ENCODE measurements around the gene NT5C2. TPM values are rescaled to one million over a fixed set of nuclear protein-coding genes. Genes with fewer than 3 reads are reported as not detected.

Gene NT5C2
- polyA plus RNA-seq, 1 of the 3 experiments (the other 2 are of a cell fraction) = 29.6 TPM

DNA sequence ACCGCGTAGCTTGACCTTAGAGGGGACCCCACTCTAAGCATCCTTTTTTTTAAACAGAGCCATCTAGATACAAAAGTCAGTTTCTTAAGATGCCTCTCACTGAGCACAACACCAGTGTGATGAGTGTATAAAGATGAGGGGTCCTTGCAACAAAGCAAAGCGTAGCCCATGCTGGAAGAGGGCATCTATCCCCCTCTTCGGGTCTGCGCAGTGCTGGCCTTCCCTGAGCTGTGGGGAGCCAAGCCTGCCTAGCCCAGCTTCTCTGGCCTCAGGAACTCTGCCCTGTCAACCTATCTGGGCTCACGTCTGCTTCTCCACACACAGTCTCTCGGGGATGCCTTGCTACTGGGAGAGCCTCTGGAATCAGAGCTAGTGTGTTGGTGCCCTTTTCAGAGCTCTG, 114.0 kb downstream of the NT5C2 start:
- 97% methylated on average over 5 of the region's 7 CpGs for WGBS (ENCODE audit: low lambda C conversion rate)
- H3F3A ChIP-seq (replicated peaks; ENCODE audit: insufficient read depth) = no peaks in the 10 kb centered on the region
- H3K27ac ChIP-seq (ENCODE audit: low read depth in 2 of 2, low read length in 1 of 2) = no peak overlapping the region
- no peak overlapping the region for H2AFZ ChIP-seq (ENCODE audit: low read depth)
- DNase-seq = no peak
- ChIA-PET CTCF (interaction anchor here (0.7 to 20.8 kb wide), 3 partner anchors 9 to 165 kb away, joined by 3 to 264 read pairs (median 10); partner anchors contain the start of gene CNNM2), POLR2A (no interaction called here)
- TF ChIP-seq, protein P1, sequence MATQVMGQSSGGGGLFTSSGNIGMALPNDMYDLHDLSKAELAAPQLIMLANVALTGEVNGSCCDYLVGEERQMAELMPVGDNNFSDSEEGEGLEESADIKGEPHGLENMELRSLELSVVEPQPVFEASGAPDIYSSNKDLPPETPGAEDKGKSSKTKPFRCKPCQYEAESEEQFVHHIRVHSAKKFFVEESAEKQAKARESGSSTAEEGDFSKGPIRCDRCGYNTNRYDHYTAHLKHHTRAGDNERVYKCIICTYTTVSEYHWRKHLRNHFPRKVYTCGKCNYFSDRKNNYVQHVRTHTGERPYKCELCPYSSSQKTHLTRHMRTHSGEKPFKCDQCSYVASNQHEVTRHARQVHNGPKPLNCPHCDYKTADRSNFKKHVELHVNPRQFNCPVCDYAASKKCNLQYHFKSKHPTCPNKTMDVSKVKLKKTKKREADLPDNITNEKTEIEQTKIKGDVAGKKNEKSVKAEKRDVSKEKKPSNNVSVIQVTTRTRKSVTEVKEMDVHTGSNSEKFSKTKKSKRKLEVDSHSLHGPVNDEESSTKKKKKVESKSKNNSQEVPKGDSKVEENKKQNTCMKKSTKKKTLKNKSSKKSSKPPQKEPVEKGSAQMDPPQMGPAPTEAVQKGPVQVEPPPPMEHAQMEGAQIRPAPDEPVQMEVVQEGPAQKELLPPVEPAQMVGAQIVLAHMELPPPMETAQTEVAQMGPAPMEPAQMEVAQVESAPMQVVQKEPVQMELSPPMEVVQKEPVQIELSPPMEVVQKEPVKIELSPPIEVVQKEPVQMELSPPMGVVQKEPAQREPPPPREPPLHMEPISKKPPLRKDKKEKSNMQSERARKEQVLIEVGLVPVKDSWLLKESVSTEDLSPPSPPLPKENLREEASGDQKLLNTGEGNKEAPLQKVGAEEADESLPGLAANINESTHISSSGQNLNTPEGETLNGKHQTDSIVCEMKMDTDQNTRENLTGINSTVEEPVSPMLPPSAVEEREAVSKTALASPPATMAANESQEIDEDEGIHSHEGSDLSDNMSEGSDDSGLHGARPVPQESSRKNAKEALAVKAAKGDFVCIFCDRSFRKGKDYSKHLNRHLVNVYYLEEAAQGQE (IDR thresholded peaks at IDR 0.05; ENCODE audit: low read depth, low read length) = no peak
- TF ChIP-seq MEF2A (IDR thresholded peaks at IDR 0.05; ENCODE audit: borderline replicate concordance, low read depth) (no peak), JUND (IDR thresholded peaks at IDR 0.05) (no peak), MXI1 (IDR thresholded peaks at IDR 0.05; ENCODE audit: low read depth, low read length) (no peak), GATA2 (CRISPR knock-in tag; IDR thresholded peaks at IDR 0.05) (no peak), FOXM1 (IDR thresholded peaks at IDR 0.05; ENCODE audit: low read depth) (no peak), EP300 (IDR thresholded peaks at IDR 0.05; ENCODE audit: borderline replicate concordance in 1 of 2, low read depth in 1 of 2, low read length in 1 of 2) (no peak), NFIC (IDR thresholded peaks at IDR 0.05; ENCODE audit: borderline replicate concordance) (no peak), RCOR1 (IDR thresholded peaks at IDR 0.05; ENCODE audit: low read length) (no peak), RAD21 (IDR thresholded peaks at IDR 0.05; ENCODE audit: low read length) (no peak), YY1 (IDR thresholded peaks at IDR 0.05; ENCODE audit: low read depth) (no peak), RXRA (IDR thresholded peaks at IDR 0.05; ENCODE audit: borderline replicate concordance, low read depth) (no peak), TEAD4 (IDR thresholded peaks at IDR 0.05; ENCODE audit: borderline replicate concordance, insufficient read depth) (no peak), FOSL2 (IDR thresholded peaks at IDR 0.05; ENCODE audit: borderline replicate concordance, low read depth) (no peak), SIN3A (IDR thresholded peaks at IDR 0.05; ENCODE audit: borderline replicate concordance, low read depth, low read length) (no peak)
- TF ChIP-seq, protein P2, sequence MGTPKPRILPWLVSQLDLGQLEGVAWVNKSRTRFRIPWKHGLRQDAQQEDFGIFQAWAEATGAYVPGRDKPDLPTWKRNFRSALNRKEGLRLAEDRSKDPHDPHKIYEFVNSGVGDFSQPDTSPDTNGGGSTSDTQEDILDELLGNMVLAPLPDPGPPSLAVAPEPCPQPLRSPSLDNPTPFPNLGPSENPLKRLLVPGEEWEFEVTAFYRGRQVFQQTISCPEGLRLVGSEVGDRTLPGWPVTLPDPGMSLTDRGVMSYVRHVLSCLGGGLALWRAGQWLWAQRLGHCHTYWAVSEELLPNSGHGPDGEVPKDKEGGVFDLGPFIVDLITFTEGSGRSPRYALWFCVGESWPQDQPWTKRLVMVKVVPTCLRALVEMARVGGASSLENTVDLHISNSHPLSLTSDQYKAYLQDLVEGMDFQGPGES (IDR thresholded peaks at IDR 0.05; ENCODE audit: low read depth, low read length) = no peak
- TF ChIP-seq, protein P3, sequence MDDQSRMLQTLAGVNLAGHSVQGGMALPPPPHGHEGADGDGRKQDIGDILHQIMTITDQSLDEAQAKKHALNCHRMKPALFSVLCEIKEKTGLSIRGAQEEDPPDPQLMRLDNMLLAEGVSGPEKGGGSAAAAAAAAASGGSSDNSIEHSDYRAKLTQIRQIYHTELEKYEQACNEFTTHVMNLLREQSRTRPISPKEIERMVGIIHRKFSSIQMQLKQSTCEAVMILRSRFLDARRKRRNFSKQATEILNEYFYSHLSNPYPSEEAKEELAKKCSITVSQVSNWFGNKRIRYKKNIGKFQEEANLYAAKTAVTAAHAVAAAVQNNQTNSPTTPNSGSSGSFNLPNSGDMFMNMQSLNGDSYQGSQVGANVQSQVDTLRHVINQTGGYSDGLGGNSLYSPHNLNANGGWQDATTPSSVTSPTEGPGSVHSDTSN (IDR thresholded peaks at IDR 0.05) = no peak
- TF ChIP-seq, protein P4, sequence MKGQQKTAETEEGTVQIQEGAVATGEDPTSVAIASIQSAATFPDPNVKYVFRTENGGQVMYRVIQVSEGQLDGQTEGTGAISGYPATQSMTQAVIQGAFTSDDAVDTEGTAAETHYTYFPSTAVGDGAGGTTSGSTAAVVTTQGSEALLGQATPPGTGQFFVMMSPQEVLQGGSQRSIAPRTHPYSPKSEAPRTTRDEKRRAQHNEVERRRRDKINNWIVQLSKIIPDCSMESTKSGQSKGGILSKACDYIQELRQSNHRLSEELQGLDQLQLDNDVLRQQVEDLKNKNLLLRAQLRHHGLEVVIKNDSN (IDR thresholded peaks at IDR 0.05; ENCODE audit: borderline replicate concordance, low read depth) = no peak
- TF ChIP-seq, protein P5, sequence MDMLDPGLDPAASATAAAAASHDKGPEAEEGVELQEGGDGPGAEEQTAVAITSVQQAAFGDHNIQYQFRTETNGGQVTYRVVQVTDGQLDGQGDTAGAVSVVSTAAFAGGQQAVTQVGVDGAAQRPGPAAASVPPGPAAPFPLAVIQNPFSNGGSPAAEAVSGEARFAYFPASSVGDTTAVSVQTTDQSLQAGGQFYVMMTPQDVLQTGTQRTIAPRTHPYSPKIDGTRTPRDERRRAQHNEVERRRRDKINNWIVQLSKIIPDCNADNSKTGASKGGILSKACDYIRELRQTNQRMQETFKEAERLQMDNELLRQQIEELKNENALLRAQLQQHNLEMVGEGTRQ (IDR thresholded peaks at IDR 0.05; ENCODE audit: borderline replicate concordance, low read depth, low read length) = no peak
- TF ChIP-seq, protein P6, sequence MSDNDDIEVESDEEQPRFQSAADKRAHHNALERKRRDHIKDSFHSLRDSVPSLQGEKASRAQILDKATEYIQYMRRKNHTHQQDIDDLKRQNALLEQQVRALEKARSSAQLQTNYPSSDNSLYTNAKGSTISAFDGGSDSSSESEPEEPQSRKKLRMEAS (IDR thresholded peaks at IDR 0.05; ENCODE audit: low read depth) = no peak
- no peaks in the 10 kb centered on the region for H3K79me2 ChIP-seq (ENCODE audit: insufficient read depth)
- H4K20me1 ChIP-seq (ENCODE audit: insufficient read depth) = no peaks in the 10 kb centered on the region
- H3K4me2 ChIP-seq = no peak overlapping the region
- H3K36me3 ChIP-seq (replicated peaks in 1 of 2; ENCODE audit: control insufficient read depth in 1 of 2, insufficient read depth in 2 of 2, low read length in 1 of 2) = peaks cover 0 to 30% of the 10 kb centered on the region in 2 experiments
- no peaks in the 10 kb centered on the region for H3K27me3 ChIP-seq (ENCODE audit: insufficient read depth)
- no peaks in the 10 kb centered on the region for H3K9me3 ChIP-seq
- no peak overlapping the region for H3K4me3 ChIP-seq (ENCODE audit: low read depth in 2 of 2, low read length in 1 of 2)
- H3K9ac ChIP-seq = no peak overlapping the region
- no peaks in the 10 kb centered on the region for H3K4me1 ChIP-seq (ENCODE audit: control insufficient read depth in 1 of 2, insufficient read depth in 2 of 2, low read depth in 1 of 2, low read length in 1 of 2)
- H3K9me2 ChIP-seq = no peaks in the 10 kb centered on the region

Measured in SK-N-SH (cell line).